PFSK-1 (cell line): ENCODE data around the gene OCEL1.

Experiments
- FOXP2 ChIP-seq: optimal IDR thresholded peaks from 2 replicates; pipeline ENCODE3; 2011; ENCODE audit warnings: borderline replicate concordance, control low read depth, inconsistent platforms; ENCODE audit not compliant: insufficient read depth; ENCODE audit errors: extremely low read length, extremely low read depth
- POLR2AphosphoS5 ChIP-seq: IDR thresholded peaks from 2 replicates; pipeline ENCODE4 v1.6.1; 2012; ENCODE audit warnings: low read depth, mild to moderate bottlenecking, control low read depth, low read length, moderate library complexity
- SIN3A ChIP-seq: IDR thresholded peaks from 2 replicates; pipeline ENCODE4 v1.6.1; 2012; ENCODE audit warnings: mild to moderate bottlenecking, low read length, moderate library complexity, borderline replicate concordance; ENCODE audit not compliant: insufficient read depth
- TAF1 ChIP-seq: IDR thresholded peaks from 2 replicates; pipeline ENCODE4 v1.6.1; 2012; ENCODE audit warnings: low read length, control low read depth, borderline replicate concordance; ENCODE audit not compliant: insufficient read depth
- TF ChIP-seq, protein P1 (sequence below), 2 experiments: IDR thresholded peaks; 2 replicates each; pipeline versions ENCODE4 v1.6.1 to v1.8.0; 2011 to 2012; ENCODE audit warnings: low read depth in 2 of 2, low read length in 2 of 2, control low read depth in 1 of 2, inconsistent platforms in 1 of 2, mild to moderate bottlenecking in 1 of 2, moderate library complexity in 1 of 2; ENCODE audit not compliant: insufficient read depth in 1 of 2

The OCEL1 gene

DNA sequence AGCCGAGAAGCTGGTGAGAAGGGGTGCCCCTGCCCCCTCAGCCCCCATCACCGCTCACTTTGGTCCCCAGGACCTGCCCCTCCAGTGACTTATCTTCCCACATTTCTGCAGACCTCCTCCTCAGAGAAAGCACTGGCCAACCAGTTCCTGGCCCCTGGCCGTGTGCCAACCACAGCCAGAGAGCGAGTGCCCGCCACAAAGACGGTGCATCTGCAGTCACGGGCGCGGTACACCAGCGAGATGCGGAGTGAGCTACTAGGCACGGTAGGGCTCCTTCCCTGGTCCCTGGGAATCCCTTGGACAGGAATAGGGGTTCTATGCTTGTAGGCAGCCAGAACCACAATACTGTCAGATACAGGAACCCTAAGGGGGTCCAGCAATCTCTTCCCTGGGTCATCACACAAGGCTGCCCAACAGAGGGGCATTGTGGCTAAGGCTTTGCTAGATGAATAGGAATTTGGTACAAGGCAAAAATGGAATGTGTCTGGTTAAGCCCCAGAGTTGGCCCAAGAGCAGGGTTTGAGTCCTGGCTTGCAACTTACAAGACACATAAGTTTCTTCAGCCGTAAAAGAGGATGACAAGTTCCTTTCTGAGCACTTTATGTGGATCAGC lies 9.9 kb upstream of the OCEL1 start:
- TF ChIP-seq, protein P1, sequence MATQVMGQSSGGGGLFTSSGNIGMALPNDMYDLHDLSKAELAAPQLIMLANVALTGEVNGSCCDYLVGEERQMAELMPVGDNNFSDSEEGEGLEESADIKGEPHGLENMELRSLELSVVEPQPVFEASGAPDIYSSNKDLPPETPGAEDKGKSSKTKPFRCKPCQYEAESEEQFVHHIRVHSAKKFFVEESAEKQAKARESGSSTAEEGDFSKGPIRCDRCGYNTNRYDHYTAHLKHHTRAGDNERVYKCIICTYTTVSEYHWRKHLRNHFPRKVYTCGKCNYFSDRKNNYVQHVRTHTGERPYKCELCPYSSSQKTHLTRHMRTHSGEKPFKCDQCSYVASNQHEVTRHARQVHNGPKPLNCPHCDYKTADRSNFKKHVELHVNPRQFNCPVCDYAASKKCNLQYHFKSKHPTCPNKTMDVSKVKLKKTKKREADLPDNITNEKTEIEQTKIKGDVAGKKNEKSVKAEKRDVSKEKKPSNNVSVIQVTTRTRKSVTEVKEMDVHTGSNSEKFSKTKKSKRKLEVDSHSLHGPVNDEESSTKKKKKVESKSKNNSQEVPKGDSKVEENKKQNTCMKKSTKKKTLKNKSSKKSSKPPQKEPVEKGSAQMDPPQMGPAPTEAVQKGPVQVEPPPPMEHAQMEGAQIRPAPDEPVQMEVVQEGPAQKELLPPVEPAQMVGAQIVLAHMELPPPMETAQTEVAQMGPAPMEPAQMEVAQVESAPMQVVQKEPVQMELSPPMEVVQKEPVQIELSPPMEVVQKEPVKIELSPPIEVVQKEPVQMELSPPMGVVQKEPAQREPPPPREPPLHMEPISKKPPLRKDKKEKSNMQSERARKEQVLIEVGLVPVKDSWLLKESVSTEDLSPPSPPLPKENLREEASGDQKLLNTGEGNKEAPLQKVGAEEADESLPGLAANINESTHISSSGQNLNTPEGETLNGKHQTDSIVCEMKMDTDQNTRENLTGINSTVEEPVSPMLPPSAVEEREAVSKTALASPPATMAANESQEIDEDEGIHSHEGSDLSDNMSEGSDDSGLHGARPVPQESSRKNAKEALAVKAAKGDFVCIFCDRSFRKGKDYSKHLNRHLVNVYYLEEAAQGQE (IDR thresholded peaks at IDR 0.05; ENCODE audit: insufficient read depth in 1 of 2, low read depth in 2 of 2, low read length in 2 of 2), result no peak
- TF ChIP-seq FOXP2, result no peak
- TF ChIP-seq SIN3A, result no peak
- no peak for TF ChIP-seq TAF1
- TF ChIP-seq POLR2AphosphoS5, result no peak

DNA sequence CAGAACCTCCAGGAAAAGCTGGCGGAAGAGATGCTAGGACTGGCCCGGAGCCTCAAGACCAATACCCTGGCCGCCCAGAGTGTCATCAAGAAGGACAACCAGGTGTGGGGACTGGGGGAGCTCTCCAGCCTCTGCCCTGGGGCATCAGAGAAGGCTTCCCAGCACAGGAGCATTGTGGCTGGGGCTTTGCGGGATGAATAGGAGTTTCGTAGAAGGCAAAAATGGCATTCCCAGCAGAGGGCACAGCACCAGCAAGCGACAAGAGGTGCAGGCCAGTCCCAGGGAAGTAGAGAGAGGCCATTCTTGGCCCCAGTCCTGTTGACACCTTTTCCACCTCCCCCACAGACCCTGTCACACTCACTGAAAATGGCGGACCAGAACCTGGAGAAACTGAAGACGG lies 6.7 kb upstream of the OCEL1 start:
- TF ChIP-seq SIN3A, result no peak
- TF ChIP-seq, protein P1 (IDR thresholded peaks at IDR 0.05; ENCODE audit: insufficient read depth in 1 of 2, low read depth in 2 of 2, low read length in 2 of 2), result no peak
- no peak for TF ChIP-seq POLR2AphosphoS5
- no peak for TF ChIP-seq TAF1
- no peak for TF ChIP-seq FOXP2

DNA sequence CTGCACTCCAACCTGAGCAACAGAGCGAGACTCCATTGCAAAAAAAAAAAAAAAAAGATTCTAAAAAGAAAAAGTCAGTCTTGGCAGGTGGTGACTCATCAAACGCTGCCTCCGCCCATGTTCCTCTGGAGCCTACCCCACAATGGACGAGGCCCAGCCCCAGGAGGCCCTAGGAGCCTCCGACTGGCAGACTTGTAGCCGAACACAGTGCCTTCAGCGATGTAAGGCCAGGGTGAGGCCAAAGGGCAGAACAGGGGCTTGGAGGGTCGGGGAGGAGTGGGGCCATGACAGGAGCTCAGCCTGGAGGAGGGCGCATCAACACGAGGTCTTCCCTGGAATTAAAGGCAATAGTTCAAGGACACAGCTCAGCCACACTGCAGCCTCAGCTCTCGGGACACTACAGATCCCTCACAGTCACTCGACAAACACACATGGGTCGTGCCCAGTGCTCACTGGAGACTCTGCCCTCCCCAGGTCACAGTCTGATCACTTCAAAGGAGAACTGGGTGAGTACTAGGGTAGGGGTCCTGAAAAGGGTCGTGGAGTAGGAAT lies 5.7 kb upstream of the OCEL1 start:
- TF ChIP-seq TAF1 (no peak), POLR2AphosphoS5 (no peak), SIN3A (no peak), FOXP2 (no peak)
- TF ChIP-seq, protein P1 (IDR thresholded peaks at IDR 0.05; ENCODE audit: insufficient read depth in 1 of 2, low read depth in 2 of 2, low read length in 2 of 2), result no peak

DNA sequence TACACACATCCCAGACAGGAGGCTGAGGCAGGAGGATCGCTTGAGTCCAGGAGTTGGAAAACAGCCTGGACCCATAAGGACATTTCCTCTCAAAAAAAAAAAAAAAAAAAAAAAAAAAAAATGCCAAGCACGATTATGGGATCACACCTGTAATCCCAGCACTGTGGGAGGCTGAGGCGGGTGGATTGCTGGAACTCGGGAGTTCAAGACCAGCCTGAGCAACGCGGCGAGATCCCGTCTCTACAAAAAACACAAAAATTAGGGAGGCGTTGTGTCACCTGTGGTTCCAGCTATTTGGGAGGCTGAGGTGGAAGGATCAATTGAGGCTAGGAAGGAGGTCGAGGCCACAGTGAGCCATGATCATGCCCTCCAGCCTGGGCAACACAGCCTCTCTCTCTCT lies 973 bp upstream of the OCEL1 start:
- no peak for TF ChIP-seq SIN3A
- no peak for TF ChIP-seq TAF1
- TF ChIP-seq, protein P1 (IDR thresholded peaks at IDR 0.05; ENCODE audit: insufficient read depth in 1 of 2, low read depth in 2 of 2, low read length in 2 of 2), result no peak
- TF ChIP-seq FOXP2, result no peak
- TF ChIP-seq POLR2AphosphoS5, result no peak
